T-helper 1 cell (primary cell): Measurements from ENCODE around the gene ASPHD1.
"Not testable (repeated sequence)": the region's sequence is repeated elsewhere in the genome, so short reads cannot be mapped to it uniquely, and the experiment has no call there.

ENCODE experiments used
- DNase-seq, 5 donors: peaks; one replicate each; pipeline ENCODE4 v3.0.0-alpha.2; 2012 to 2020

The ASPHD1 gene

DNA sequence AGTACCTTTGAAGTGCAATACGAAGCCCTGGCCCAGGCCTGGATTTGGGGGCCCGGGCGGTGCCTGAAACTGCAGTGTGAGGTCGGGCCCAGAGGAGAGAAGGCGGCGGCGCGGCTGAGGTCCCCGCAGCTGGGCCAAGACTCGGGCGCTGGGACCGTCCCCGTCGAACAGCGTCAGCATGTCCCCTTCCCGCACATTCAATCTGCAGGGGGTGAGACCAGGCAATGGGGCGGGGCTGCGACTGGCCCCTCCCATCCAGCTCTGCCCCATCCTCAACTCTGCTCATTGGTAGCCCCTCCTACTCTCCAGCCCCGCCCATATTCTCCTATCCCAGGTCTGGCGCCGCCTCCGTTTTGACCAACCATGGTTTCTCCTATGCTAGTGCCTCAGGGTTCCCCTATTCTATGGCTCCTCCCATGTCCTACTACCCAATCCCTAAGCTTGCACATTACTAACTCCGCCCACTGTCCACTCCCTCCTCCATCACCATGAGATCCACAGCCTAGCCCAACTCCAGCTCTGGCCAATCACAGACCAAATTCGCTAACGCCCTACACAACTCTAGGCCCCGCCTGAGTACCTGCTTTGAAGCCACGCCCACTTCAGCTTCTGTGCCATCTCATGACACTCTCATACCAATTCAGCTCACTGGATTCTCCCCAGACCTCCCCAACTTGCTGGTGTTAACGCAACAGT, 22.9 kb upstream of the ASPHD1 start:
- DNase-seq, result peak in 2 of 5 donors; percentile 32 to 59

DNA sequence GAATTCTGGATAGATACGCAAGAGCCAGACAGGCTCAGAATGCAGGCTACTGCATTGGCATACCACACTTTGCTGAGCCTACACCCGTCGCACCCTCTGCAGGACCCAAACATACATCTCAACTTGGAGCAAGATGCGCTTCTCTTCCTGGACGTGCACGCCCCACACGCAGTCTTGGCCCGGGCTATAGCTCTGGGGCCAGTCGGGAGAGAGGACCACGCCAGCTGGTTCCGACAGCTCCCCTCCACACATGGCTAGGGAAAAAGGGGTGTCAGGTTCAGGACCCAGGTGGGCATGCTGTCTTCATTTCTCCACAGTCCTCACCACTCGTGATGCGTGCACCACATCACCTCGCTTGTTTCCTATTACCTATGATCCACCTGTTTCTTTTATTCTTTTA, 22.1 kb upstream of the ASPHD1 start:
- DNase-seq, result no peak

DNA sequence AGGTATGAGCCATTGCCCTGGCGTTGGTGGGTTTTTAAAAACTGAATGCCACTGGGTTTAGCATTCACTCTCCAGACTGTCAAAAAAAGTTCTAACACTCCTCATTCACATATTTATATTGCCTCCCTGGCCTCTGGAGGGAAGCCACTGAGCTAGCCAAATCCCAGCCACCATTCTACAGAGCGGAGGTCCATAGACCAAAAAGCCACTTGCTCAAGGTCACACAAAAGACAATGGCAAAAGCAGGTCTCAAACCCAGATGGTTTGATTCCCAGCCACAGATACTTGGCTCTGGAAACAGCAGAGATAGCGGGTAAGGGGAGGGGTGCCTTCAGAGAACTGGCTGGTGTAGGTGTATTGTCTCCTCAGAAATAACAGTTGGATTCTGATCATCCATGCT, 19.2 kb upstream of the ASPHD1 start:
- DNase-seq, result no peak

DNA sequence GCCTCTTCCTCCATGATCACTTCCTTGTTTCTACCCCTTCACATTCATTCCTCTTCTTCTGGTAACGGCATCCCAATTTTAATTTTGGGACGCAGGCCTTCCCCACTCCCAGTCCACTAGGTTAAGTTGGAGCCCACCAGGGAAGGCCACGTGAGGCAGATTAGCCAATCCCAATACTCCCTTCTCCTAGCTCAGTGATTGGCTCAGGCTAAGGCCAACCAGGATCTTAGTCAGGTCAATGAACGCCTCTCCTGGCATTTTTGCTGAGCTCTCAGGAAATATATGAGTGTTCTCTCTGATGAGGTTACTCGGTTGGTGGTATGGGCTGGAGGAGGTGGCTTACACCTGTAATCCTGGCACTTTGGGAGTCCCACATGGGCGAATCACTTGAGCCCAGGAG, 16.3 kb upstream of the ASPHD1 start:
- no peak for DNase-seq

DNA sequence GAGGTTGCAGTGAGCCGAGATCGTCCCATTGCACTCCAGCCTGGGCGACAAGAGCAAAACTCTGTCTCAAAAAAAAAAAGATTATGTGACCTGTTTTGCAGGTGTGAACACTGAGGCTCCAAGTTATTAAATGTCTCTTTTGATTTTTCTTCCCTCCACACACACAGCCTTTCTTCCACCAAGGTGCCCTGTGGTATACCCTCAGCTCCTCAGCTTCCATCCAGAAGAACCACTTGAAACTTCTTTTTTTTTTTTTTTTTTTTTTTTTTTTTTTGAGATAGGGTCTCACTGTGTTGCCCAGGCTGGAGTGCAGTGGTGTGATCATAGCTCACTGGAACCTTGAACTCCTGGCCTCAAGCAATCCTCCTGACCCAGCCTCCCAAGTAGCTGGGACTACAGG, 10.9 kb upstream of the ASPHD1 start:
- not testable (repeated sequence) for DNase-seq

DNA sequence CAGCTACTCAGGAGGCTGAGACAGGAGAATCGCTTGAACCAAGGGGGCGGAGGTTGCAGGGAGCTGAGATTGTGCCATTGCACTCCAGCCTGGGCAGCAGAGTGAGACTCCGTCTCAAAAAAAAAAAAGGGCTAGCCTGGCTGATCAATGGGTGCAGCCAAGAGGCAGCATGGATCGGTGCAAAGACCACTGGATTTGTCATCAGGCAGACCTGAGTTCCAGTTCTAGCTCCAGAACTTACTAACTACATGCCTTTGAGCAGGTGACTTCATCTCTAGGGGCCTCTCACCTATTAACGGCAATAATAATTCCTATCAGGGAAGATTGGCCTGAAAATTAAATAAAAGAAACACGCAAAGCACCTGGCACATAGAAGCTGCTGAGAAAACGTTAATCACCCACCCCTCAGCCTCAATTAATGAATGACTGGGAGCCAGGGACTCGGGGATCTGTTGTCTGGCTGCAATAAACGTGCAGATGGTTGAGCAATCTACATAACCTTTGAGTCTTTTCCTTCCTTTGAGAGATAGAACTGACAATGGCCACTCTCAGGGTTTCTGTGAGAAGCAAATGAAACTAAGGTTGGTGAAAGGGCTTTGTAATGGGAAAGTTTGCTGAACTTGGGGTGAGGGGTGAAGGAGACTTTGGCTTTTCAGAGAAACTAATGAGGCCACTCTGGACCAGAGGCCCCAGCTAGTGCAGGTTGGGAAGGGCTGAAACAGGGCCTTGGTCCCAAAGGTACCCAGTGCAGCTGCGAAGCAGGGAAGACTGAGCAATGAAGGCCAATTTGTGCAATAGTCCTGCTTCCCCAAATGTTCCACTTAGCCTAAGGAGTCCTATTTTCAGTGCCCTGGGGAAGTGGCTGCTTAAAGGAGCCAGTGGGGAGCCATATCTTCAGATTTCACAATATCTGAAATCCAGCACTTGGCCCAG, 8.5 kb upstream of the ASPHD1 start:
- no peak for DNase-seq

DNA sequence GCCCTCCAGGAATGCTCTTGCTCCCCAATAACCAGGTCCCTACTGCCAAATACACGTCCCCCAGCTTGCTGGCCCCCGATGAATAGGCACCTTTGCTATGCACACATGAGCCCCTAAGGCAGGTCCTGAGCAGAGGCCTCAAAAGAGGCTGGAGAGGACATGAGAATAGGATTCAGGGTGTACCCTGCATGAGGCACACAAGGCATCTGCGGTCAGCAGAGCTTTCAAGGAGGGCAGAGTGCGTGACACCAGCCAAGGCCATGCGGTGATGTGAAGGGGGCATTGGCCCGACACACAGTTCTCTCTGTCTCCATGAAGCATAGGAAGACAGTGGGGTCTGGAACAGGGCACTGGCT, 7.9 kb upstream of the ASPHD1 start:
- DNase-seq, result no peak

DNA sequence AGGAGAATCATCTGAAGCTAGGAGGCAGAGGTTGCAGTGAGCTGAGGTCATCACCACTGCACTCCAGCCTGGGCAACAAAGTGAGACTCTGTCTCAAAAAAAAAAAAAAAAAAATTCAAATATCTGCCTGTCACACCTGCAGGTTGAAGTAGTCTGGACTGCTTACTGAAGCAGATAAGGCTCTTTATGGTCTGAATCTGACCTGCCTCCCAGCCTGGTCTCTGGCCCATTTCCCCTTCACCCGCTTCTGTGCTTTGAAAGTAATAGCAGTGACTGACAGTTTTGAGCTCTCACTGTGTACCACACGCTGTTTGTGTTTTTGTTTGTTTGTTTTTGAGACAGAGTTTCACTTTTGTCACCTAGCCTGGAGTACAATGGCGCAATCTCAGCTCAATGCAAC, 6.7 kb upstream of the ASPHD1 start:
- DNase-seq, result no peak

DNA sequence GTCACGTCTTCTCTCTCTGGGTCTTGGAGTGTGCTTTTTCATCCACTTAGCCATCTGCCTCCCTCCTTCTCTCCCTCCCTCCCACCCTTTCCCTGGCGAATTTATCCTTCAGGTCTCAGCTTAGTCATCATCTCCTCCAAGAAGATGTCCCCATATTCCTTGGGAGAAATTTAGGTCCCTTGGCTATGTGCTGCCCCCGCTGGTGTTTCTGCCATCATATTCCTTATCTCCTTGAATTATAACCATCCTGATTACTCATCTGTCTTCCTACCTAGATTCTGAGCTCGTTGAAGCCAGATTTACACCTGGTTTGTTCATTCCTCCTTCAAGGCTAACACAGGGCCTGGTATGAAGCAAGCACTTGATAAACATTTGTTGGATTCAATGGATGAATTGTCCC, 5.9 kb upstream of the ASPHD1 start:
- DNase-seq, result no peak

DNA sequence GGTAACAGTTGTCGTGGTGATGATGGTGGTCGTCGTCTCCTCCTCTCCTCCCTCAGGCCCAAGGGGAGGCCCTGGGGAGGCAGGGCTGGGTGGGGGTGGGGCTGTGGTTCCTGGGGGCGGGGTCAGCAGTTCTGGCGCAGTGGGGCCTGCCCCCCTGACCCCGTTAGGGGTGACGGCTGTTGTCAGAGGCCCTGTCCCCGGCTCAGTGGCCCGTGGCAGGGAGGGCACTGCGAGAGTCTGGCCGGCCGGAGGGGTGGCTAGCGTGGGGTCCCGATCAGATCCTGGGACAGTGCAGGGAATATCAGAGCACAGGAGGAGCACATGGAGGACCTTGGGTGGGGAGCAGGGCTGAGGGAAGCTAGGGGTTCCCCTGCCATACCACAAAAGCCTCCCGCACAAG, 3.4 kb upstream of the ASPHD1 start:
- no peak for DNase-seq

DNA sequence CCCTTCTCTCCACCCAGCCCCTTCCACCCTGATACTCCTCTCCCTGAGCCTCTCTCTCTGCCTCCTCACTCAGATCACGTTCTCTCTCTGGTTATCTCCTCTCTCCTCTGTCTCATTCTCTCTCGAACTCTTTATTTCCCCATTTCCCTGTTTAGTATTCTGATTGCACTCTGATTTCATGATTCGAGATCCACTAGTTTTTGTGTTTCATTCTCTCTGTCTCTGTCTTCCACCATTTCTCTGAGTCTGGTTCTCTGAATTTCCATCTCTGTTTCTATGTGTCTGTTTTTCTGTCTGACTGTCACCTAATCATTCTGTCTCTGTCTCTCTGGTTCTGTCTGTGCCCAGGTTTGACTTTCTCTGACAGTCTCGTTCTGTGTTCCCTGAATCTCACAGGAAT, 3.0 kb upstream of the ASPHD1 start:
- no peak for DNase-seq

DNA sequence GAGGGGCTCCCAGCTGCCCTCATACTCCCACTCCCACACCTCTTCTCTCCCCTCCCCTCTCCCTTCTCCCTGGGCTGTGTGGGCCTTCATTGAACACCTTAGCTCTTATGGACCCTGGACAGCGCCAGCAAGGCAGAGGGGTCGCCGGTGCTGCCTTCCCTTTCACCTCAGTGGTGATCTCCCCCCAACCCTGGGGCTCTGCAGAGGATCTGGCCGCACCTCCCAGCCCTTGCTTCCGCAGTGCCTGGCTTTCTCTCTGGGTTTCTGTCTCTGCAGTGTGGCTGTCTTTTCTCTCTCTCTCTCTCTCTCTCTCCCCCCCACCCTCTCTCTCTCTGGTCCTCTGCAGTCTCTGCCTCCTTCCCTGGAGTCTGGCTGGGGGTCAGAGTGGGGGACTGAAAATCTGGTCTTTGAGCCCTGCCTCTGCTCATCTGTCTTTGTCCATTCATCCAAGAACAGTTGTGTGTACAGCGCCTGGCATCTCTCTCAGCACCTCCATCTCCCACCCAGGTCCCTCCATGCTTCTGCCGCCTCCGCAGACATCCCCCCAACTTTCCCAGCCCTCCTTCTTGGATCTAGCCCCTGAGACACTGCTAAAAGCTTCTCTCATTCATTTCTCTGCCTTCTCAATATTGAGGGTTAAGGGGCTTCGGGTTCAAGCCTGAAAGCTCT, 2.0 kb upstream of the ASPHD1 start:
- no peak for DNase-seq

DNA sequence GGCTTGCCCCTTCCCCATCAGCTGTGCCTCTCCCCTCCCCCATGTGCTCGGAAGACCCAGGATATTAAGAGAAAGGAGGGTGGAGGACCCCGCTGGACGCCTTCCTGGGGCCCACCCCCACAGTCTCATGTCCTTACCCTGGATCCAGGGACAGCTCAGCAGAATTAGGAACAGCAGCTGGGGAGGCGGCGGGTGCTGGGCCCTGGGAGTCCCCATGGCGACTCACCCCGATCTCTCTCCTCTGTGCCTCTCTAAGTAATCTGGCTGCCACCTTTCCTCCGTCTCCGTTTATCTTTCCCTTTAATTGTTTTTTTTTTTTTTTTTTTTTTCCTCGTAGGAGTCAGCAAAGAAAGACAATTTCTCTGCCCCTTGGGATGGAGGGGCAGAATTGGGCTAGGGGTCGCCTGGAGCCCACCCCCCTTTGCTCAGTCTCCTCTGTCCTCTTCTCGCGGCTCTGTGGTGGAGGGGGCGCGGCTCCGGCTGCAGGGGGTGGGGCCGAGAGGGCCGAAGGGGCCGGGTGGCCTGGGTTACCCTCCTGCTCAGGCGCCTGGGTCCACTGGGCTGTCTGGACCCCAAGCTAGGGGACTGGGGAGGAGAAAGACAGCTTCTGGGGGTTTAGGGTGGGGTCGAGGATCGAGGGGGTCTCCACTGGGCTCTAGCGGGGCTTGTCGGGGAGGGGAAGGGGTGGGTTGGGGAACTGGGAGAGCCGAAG, 1.3 kb upstream of the ASPHD1 start:
- no peak for DNase-seq

DNA sequence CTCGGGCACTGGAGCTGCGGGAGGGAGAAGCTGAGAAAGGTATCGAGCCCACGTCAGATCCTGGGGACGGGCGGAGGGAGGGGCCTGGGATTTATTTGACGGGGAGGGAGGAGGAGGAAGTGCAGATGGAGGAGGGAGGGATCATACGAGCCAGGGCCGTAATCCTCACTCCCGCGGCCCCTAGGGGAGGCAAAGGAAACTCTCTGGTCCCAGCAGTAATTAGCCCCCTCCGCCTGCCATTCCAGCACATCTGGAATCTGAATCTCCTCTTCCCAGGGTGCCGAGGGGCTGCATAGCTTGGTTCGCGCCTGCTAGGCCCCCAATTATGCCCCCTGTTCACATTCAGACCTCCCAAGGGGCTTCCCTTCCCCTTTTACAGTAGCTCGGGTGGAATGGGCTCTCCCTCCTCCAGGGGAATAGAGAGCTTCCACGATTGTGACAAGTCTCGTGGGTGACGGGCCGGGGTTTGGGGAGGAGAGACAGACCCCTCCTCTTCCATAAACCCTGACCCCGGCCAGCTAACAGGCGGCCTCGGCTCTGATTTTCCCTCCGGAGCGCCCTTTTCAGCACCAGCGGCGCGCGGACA, 679 bp upstream of the ASPHD1 start, which contains the start of gene SEZ6L2:
SEZ6L2 (minus strand) TSS at position 35 of the 586 bp plus-strand sequence. CDS start 531 bp downstream, outside the sequence.
- DNase-seq, result peak in 3 of 5 donors; percentile 50 to 76 (median 68)

DNA sequence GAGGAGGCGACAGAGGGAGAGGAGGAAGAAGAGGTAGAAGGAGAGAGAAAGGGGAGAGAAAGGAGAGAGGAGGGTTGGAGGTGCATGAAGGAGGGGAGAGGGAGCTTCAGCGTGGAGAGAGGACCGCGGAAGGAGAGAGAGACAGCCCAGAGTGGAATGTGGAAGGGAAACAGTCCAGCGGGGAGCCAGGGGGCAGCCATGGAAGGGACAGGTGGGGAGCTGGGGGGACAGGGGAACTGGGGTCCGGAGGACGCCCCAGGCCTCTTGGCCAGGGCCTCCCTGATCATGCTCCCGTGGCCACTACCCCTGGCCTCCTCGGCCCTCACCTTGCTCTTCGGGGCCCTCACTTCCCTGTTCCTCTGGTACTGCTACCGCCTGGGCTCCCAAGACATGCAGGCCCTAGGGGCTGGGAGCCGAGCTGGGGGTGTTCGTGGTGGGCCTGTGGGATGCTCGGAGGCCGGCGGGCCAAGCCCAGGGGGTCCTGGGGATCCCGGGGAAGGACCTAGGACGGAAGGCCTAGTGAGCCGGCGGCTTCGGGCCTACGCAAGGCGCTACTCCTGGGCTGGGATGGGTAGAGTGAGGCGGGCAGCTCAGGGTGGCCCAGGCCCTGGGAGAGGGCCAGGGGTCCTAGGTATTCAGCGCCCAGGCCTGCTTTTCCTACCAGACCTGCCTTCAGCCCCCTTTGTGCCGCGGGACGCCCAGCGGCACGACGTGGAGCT, 759 bp downstream of the ASPHD1 start:
- DNase-seq, result no peak

DNA sequence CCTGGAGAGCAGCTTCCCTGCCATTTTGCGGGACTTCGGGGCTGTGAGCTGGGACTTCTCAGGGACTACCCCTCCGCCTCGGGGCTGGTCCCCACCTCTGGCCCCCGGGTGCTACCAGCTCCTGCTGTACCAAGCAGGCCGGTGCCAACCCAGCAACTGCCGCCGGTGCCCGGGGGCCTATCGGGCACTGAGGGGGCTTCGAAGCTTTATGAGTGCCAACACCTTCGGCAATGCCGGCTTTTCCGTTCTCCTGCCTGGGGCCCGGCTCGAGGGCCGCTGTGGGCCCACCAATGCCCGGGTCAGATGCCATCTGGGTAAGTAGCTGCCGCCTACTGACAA, 1.3 kb downstream of the ASPHD1 start:
- DNase-seq, result no peak

DNA sequence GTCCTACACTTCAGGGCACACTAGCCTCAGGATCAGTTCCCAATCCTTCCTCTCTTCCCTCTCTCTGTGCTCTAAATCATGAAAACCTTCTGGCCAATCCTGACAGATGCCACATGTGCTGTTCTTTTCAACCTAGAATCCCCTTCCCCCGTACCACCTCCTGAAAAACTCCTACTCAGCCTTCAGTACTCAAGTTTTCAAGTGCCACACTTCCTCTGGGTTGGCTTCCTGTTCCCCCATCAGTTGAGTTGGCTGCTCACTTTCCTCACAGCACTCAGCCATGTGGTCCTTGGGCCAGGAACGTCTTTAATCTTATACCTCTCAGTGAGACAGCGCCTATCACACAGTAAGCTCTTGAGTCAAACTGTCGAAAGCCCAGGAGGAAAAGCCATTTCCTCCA, 3.3 kb downstream of the ASPHD1 start:
- no peak for DNase-seq

DNA sequence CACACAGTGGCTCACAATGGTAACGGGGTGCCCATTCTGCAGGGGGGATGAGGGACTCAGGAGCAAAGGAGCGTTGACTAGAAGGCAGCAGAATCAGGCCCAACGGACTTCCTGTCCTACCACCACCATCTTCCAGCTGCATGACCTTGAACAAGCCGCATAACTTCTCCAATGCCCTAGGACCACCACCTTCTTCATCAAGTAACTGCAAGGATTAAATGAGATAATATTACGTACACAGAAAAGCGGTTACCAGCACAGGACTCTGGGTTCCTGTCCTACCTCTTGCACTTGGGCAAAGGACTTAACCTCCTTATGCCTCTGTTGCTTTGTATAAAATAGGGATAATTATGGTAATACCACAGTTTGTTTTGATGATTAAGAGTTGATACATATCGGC, 4.7 kb downstream of the ASPHD1 start:
- DNase-seq, result no peak

DNA sequence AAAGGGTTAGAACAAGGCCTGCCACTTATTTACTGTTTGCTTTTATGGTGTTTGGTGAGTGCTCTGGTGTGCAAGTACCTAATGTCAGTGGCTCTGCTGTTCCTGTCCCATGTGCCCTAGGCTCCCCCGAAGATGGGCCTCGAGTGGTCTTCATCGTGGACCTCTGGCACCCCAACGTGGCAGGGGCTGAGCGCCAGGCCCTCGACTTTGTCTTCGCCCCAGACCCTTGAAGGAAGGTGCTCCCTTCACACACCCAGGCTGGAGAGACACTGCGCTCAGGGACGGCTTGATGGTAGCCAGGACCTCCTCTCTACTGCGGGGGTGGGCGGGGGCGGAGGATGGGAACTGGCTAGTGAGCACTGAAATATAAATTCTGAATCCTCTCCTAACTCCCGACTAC, 5.4 kb downstream of the ASPHD1 start:
- no peak for DNase-seq

DNA sequence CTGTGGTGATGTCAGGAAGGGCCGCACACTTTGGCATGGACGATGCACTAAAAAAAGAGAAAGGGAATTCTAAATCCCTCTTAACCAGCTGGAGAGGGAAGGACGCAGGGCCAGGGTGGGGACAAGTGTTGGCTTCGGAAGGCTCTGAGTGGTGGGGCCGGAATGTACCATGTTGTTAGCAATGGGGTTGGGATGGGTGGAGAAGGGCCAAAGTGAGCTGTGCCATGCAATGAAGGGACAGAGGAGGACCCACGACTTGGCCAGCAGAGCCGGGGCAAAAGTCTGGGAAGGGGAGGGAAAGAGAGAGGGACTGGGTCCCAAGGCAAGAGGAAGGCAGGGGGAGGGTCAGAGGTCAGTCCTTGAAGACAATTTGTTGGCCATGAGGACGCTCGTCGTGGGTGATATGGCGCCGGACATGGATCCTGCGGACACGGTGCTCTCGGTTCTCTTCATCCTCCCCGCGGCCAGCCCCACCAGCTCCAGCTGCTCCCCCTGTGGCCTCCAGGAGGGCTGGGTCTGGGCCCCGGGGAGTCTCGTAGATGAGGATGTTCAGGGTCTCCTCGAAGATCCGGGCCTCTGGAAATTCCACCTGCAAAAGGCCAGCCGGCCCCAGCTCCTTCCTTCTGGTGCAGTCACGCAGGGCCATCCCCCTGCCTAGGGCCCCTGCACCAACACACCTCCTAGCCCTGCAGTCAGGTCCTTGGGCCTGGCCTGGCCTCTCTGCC, 6.4 kb downstream of the ASPHD1 start:
- no peak for DNase-seq

DNA sequence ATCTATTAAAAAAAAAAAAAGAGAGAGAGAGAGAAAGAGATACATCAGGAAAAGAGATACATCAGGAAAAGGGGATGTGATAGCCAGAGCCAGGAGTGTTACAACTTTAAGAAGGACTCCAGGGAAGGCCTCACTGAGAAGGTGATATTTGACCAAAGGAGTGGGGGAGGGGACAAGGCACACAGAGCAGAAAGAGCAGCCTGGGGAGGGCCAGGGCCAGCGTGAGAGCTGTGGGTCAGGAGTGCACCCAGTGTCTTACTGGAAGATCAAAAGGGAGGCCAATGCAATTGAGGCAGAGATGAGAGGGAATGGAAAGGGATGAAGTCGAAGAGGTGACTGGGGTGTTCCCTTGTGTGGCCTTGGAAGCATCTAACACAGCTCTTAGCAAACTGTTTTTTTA, 7.7 kb downstream of the ASPHD1 start:
- DNase-seq, result no peak
